Hepatocyte (in vitro differentiated cells): Measurements from ENCODE around the gene PDGFD.

Source experiments
- EZH2 ChIP-seq: fragments of 200-600 bp; sonication (generic); IDR thresholded peaks from 2 replicates; pipeline ENCODE4 v1.6.1; 2016; ENCODE audit warnings: antibody characterized with exemption, mild to moderate bottlenecking, borderline replicate concordance
- EZH2phosphoT487 ChIP-seq: fragments of 200-600 bp; sonication (generic); IDR thresholded peaks from one replicate; pipeline ENCODE4 v1.6.1; 2018; ENCODE audit warnings: antibody characterized with exemption, mild to moderate bottlenecking, low read depth, moderate library complexity; ENCODE audit not compliant: unreplicated experiment, severe bottlenecking
- TF ChIP-seq, protein P1 (sequence below): fragments of 200-600 bp; sonication (generic); IDR thresholded peaks from 2 replicates; pipeline ENCODE4 v1.5.1; 2016; ENCODE audit warnings: antibody characterized with exemption, mild to moderate bottlenecking; ENCODE audit not compliant: poor library complexity

DNA sequence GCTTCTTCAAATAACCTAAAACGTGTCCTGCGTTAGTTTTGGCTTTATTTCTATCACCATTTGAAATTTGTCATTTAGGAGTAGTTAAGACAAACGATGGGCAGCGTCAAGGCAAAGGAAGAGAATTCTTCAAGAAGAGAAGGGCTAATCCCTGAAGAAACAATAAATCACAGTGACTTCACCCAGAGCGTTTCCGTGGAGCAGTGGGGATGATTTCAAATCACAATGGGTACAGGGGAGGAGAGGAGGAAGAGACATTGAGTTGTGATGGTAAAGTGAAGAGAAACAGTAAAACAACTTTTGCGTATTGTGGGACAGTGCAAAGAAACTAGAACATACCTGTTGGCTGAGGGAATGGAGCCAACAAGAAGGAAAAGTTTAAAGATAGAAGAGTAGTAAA, 9.7 kb downstream of the PDGFD start:
- TF ChIP-seq EZH2 = no peak
- TF ChIP-seq, protein P1, sequence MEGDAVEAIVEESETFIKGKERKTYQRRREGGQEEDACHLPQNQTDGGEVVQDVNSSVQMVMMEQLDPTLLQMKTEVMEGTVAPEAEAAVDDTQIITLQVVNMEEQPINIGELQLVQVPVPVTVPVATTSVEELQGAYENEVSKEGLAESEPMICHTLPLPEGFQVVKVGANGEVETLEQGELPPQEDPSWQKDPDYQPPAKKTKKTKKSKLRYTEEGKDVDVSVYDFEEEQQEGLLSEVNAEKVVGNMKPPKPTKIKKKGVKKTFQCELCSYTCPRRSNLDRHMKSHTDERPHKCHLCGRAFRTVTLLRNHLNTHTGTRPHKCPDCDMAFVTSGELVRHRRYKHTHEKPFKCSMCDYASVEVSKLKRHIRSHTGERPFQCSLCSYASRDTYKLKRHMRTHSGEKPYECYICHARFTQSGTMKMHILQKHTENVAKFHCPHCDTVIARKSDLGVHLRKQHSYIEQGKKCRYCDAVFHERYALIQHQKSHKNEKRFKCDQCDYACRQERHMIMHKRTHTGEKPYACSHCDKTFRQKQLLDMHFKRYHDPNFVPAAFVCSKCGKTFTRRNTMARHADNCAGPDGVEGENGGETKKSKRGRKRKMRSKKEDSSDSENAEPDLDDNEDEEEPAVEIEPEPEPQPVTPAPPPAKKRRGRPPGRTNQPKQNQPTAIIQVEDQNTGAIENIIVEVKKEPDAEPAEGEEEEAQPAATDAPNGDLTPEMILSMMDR = no peak
- no peak for TF ChIP-seq EZH2phosphoT487
